WTC11 (cell line): ENCODE measurements around the gene BICRA. TPM values are rescaled to one million over a fixed set of nuclear protein-coding genes. Genes with fewer than 3 reads are reported as not detected.

Experiments
- ATAC-seq: fragments of 200-7000 bp; cut with Tn5 transposase; 2 replicates; pipeline ENCODE4 v1.10.0; 2021; ENCODE audit warnings: mild to moderate bottlenecking, moderate library complexity
- CTCF ChIA-PET: fragments of 300-600 bp; sonication (Branson Sonifier 250); formaldehyde crosslinking; loops from one replicate; lab custom pipeline; 2021; ENCODE audit warnings: antibody characterized with exemption; lab: Charles Lee
- POLR2A ChIA-PET: fragments of 350-600 bp; sonication (Branson Sonifier 250); formaldehyde crosslinking; loops from one replicate; lab custom pipeline; 2021; ENCODE audit warnings: antibody characterized with exemption; lab: Charles Lee
- DNase-seq: peaks from one replicate; pipeline ENCODE4 v3.0.0; 2021; ENCODE audit warnings: low spot score
- H3K27ac Mint-ChIP-seq: 2 replicates; pipeline ENCODE4 v1.8.0; 2021; ENCODE audit warnings: mixed read lengths
- H3K27me3 Mint-ChIP-seq: 2 replicates; pipeline ENCODE4 v1.8.0; 2021; ENCODE audit warnings: low read depth, mild to moderate bottlenecking, moderate library complexity, mixed read lengths
- H3K36me3 Mint-ChIP-seq: 2 replicates; pipeline ENCODE4 v1.8.0; 2021; ENCODE audit warnings: mixed read lengths
- H3K4me1 Mint-ChIP-seq: 2 replicates; pipeline ENCODE4 v1.8.0; 2022; ENCODE audit warnings: mixed read lengths
- H3K4me3 Mint-ChIP-seq: 2 replicates; pipeline ENCODE4 v1.8.0; 2021; ENCODE audit warnings: mild to moderate bottlenecking, moderate library complexity, mixed read lengths
- H3K9me3 Mint-ChIP-seq: 2 replicates; pipeline ENCODE4 v1.8.0; 2021; ENCODE audit warnings: mixed read lengths
- AFF4 ChIP-seq: sonication (generic); formaldehyde crosslinking; IDR thresholded peaks from 2 replicates; pipeline ENCODE4 v1.8.1; 2023; ENCODE audit warnings: mild to moderate bottlenecking, missing genetic modification reagents, borderline replicate concordance
- ATF3 ChIP-seq: sonication (generic); formaldehyde crosslinking; conservative IDR thresholded peaks from 2 replicates; pipeline ENCODE4 v1.8.1; 2022; ENCODE audit warnings: mild to moderate bottlenecking, missing genetic modification reagents
- CREM ChIP-seq: sonication (generic); formaldehyde crosslinking; IDR thresholded peaks from 2 replicates; pipeline ENCODE4 v1.8.1; 2022; ENCODE audit warnings: mild to moderate bottlenecking, missing genetic modification reagents, moderate library complexity
- CTCF ChIP-seq: fragments of 200-600 bp; IDR thresholded peaks from 2 replicates; pipeline ENCODE4 v1.8.0; 2022; ENCODE audit warnings: antibody characterized with exemption
- EMX1 ChIP-seq: fragments of 250-450 bp; sonication (Bioruptor Pico); IDR thresholded peaks from 2 replicates; pipeline ENCODE4 v1.8.0; 2021; ENCODE audit warnings: mild to moderate bottlenecking
- GRHL2 ChIP-seq: fragments of 250-450 bp; sonication (Bioruptor Pico); IDR thresholded peaks from 2 replicates; pipeline ENCODE4 v1.8.0; 2022; ENCODE audit warnings: mild to moderate bottlenecking, moderate library complexity; ENCODE audit not compliant: insufficient replicate concordance, severe bottlenecking
- IRF2 ChIP-seq: sonication (generic); formaldehyde crosslinking; IDR thresholded peaks from 2 replicates; pipeline ENCODE4 v1.8.0; 2022; ENCODE audit warnings: low read depth, missing genetic modification reagents, borderline replicate concordance
- KAT7 ChIP-seq: sonication (generic); formaldehyde crosslinking; IDR thresholded peaks from 2 replicates; pipeline ENCODE4 v1.8.1; 2023; ENCODE audit warnings: missing genetic modification reagents, mild to moderate bottlenecking, borderline replicate concordance
- MXD4 ChIP-seq: fragments of 250-450 bp; sonication (Bioruptor Pico); IDR thresholded peaks from 2 replicates; pipeline ENCODE4 v1.8.0; 2021; ENCODE audit warnings: mild to moderate bottlenecking, moderate library complexity, borderline replicate concordance
- NFATC4 ChIP-seq: fragments of 250-450 bp; sonication (Bioruptor Pico); IDR thresholded peaks from 2 replicates; pipeline ENCODE4 v1.9.0; 2021; ENCODE audit warnings: mild to moderate bottlenecking
- NR2C2 ChIP-seq: sonication (generic); formaldehyde crosslinking; IDR thresholded peaks from 2 replicates; pipeline ENCODE4 v1.8.0; 2022; ENCODE audit warnings: mild to moderate bottlenecking, missing genetic modification reagents
- NR3C1 ChIP-seq: sonication (generic); formaldehyde crosslinking; conservative IDR thresholded peaks from 2 replicates; pipeline ENCODE4 v1.8.1; 2023; ENCODE audit warnings: low read depth, mild to moderate bottlenecking, missing genetic modification reagents
- PRDM15 ChIP-seq: sonication (generic); formaldehyde crosslinking; IDR thresholded peaks from 2 replicates; pipeline ENCODE4 v1.8.0; 2022; ENCODE audit warnings: missing genetic modification reagents
- PREB ChIP-seq: sonication (generic); formaldehyde crosslinking; IDR thresholded peaks from 2 replicates; pipeline ENCODE4 v1.8.1; 2022; ENCODE audit warnings: mild to moderate bottlenecking, missing genetic modification reagents, moderate library complexity, borderline replicate concordance
- PRRX2 ChIP-seq: fragments of 250-450 bp; sonication (Bioruptor Pico); IDR thresholded peaks from 2 replicates; pipeline ENCODE4 v1.8.0; 2021; ENCODE audit warnings: mild to moderate bottlenecking
- RORB ChIP-seq: fragments of 250-450 bp; sonication (Bioruptor Pico); IDR thresholded peaks from 2 replicates; pipeline ENCODE4 v1.9.0; 2021; ENCODE audit warnings: mild to moderate bottlenecking
- SMAD3 ChIP-seq: sonication (generic); formaldehyde crosslinking; IDR thresholded peaks from 2 replicates; pipeline ENCODE4 v1.8.0; 2022; ENCODE audit warnings: missing genetic modification reagents, mild to moderate bottlenecking, borderline replicate concordance
- TEAD1 ChIP-seq: sonication (generic); formaldehyde crosslinking; IDR thresholded peaks from 2 replicates; pipeline ENCODE4 v1.8.0; 2022; ENCODE audit warnings: mild to moderate bottlenecking, missing genetic modification reagents
- TP53 ChIP-seq: sonication (generic); formaldehyde crosslinking; IDR thresholded peaks from 2 replicates; pipeline ENCODE4 v1.8.1; 2023; ENCODE audit warnings: mild to moderate bottlenecking, missing genetic modification reagents
- ZBTB21 ChIP-seq: sonication (generic); formaldehyde crosslinking; IDR thresholded peaks from 2 replicates; pipeline ENCODE4 v1.8.1; 2023; ENCODE audit warnings: mild to moderate bottlenecking, missing genetic modification reagents, borderline replicate concordance
- total RNA-seq: library from RNA; stranded (reverse); gene quantifications from 3 replicates; pipeline ENCODE4 v1.2.3, GENCODE V29; 2021

Gene BICRA
- total RNA-seq, 1 experiment from 2014 or later: 30.3 TPM

GRCh38 chr19:47699360-47699917 lies 90.5 kb downstream of the BICRA start:
- no peak overlapping the region for H3K4me3 Mint-ChIP-seq
- H3K4me1 Mint-ChIP-seq: 0 out of 2 replicates have a peak, but pooled peaks cover 2% of the 10 kb centered on the region
- ATAC-seq (peak; percentile 65), DNase-seq (peak; percentile 89)
- no peaks in the 10 kb centered on the region for H3K27me3 Mint-ChIP-seq
- H3K36me3 Mint-ChIP-seq: peaks cover 9% of the 10 kb centered on the region
- TF ChIP-seq KAT7 (CRISPR knock-in tag) (no peak), IRF2 (CRISPR knock-in tag) (no peak), CREM (no peak), NR3C1 (no peak), RORB (CRISPR knock-in tag) (no peak), CTCF (peak; percentile 90)
- ChIA-PET CTCF (interaction anchor here (0.5 to 3.1 kb wide), 32 partner anchors 8 to 1121 kb away, joined by 3 to 24 read pairs (median 3); partner anchors contain the start of genes EHD2, KPTN, MEIS3 and NOP53), POLR2A (no interaction called here)
- H3K9me3 Mint-ChIP-seq: no peaks in the 10 kb centered on the region
- H3K27ac Mint-ChIP-seq: no peak overlapping the region

GRCh38 chr19:47700934-47701716 lies 92.2 kb downstream of the BICRA start:
- POLR2A ChIA-PET: no interaction called here
- Mint-ChIP-seq H3K36me3 (peaks cover 6% of the 10 kb centered on the region), H3K4me1 (0 out of 2 replicates have a peak, but pooled peaks cover 2% of the 10 kb centered on the region), H3K27ac (no peak overlapping the region), H3K4me3 (no peak overlapping the region), H3K9me3 (no peaks in the 10 kb centered on the region), H3K27me3 (no peaks in the 10 kb centered on the region)
- DNase-seq: no peak
- no peak for ATAC-seq
- CTCF ChIA-PET: interaction anchor here (0.6 to 1.7 kb wide), 3 partner anchors 12 to 167 kb away, joined by 3 to 7 read pairs (median 4); partner anchors contain the start of gene EHD2
- TF ChIP-seq TEAD1 (CRISPR knock-in tag) (no peak), GRHL2 (CRISPR knock-in tag) (no peak), AFF4 (CRISPR knock-in tag) (no peak), PRRX2 (CRISPR knock-in tag) (no peak), PREB (CRISPR knock-in tag) (no peak), NR2C2 (CRISPR knock-in tag) (no peak), EMX1 (CRISPR knock-in tag) (no peak), SMAD3 (CRISPR knock-in tag) (no peak), PRDM15 (CRISPR knock-in tag) (no peak), ATF3 (CRISPR knock-in tag) (no peak), TP53 (CRISPR knock-in tag) (no peak), ZBTB21 (no peak), MXD4 (no peak), NFATC4 (CRISPR knock-in tag) (no peak)
